GM18951 (cell line): ENCODE results near the gene TBATA.

ENCODE experiments used
- POLR2A ChIP-seq: IDR thresholded peaks from 4 replicates; pipeline ENCODE4 v1.6.1; 2011; ENCODE audit warnings: mild to moderate bottlenecking; ENCODE audit not compliant: insufficient read length, insufficient read depth; ENCODE audit errors: extremely low read depth
- in situ Hi-C: fragments of 300-500 bp; cut with MboI; formaldehyde crosslinking; loops from one replicate; pipeline ENCODE4 v1.12.0; 2022; ENCODE audit warnings: low sequenced_read_pairs, mixed read lengths, inconsistent platforms; ENCODE audit not compliant: unreplicated experiment

TBATA gene, protein sequence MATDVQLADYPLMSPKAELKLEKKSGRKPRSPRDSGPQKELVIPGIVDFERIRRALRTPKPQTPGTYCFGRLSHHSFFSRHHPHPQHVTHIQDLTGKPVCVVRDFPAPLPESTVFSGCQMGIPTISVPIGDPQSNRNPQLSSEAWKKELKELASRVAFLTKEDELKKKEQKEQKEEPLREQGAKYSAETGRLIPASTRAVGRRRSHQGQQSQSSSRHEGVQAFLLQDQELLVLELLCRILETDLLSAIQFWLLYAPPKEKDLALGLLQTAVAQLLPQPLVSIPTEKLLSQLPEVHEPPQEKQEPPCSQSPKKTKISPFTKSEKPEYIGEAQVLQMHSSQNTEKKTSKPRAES

DNA sequence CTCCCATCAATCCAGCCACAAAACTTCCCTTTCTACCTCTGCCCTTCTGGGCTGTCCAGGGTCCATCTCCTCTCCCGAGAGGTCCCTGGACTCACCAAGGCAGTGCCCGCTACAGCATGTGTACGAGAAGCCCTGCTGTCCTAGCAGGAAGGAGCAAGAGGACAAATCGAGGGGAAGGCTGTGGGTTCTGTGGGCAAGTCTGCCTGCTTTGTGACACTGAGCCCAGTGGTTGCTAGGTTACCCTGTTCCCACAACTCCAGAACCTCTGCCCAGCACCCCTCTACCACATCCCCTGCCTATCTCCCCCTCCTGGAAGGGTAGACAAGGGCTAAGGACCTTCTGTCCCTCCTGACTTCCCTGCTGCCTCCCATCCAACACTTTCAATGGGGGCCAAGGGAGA is at the start of gene TBATA:
TSS of gene TBATA (minus strand) at position 188 of the 400 bp plus-strand sequence. CDS start 1,998 bp downstream, outside the sequence.
- in situ Hi-C loops: no loop called here

DNA sequence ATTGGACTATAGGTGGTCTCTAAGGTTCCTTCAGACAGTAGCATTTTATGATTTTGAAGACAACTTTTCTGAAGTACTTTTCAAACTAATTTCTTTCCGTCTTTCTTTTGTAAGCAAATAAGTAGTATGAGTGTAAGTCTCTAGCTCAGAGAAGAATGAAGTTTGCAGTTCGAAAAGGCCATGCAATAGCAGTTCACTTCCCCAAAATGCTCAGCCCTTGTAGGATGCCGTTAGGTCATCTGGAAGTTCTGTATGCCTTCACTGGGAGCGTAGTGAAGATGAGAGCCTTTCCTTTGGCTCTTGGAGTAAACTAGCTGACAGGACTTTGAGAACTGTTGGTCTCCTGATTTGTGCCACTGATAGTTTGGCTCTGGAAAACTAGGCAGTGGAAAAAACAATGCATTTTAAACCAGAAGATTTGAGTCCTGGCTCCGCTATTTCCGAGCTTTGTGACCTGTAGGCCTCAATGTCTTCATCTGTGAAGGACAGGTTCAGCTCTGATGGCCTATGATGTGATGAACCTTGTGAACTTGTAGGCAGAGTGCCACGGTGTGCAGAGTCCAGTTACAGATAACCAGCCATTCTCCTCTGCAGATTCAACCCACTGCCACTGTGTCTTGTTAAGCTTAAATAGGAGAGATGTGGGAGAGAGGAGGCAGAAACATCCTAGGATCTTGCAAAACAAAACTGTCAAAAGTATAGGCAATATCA is 49.4 kb upstream of the TBATA start:
- in situ Hi-C loops: no loop called here
- TF ChIP-seq POLR2A: no peak

More for the DNA sequence above, at the start of gene TBATA:
- TF ChIP-seq POLR2A: no peak

DNA sequence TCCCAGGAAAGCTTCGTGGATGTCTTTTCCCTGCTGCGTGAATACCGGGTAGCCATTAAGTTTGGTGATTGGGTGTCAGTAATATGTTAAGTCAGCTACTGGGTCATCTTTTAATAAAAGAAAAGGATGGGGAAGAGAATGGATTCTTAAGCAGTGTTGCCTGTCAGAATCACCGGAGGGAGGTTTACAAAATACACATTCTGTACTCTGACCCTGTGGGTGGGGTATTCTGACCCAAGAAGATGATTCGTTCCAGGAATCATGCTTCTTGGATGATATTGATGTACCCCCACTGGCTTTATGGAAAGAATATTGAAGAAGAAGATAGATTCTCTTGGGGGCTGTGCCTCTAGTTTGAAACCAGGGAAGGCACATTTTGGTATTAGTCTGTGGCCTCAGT is 48.8 kb upstream of the TBATA start:
- in situ Hi-C loops: no loop called here
- no peak for TF ChIP-seq POLR2A

DNA sequence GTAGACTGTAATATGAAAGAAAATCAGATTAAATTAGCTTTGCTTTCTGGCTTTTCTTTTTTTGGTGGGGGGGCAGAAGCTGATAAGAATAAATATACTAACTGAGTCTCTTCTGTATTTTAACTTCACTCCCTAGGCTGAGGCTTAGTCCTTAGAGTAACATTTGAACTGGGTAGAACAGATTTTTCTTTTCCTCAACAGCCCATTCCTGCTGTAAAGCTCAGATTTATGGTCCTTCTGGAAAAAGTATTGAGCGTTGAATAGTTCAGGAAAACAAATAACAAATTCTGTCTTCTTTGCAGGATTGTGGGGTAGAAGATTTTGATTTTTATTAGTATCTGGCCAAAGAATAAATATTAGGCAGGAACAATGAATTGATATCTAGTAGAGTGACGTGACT is 48.4 kb upstream of the TBATA start:
- in situ Hi-C loops: no loop called here
- TF ChIP-seq POLR2A: no peak

DNA sequence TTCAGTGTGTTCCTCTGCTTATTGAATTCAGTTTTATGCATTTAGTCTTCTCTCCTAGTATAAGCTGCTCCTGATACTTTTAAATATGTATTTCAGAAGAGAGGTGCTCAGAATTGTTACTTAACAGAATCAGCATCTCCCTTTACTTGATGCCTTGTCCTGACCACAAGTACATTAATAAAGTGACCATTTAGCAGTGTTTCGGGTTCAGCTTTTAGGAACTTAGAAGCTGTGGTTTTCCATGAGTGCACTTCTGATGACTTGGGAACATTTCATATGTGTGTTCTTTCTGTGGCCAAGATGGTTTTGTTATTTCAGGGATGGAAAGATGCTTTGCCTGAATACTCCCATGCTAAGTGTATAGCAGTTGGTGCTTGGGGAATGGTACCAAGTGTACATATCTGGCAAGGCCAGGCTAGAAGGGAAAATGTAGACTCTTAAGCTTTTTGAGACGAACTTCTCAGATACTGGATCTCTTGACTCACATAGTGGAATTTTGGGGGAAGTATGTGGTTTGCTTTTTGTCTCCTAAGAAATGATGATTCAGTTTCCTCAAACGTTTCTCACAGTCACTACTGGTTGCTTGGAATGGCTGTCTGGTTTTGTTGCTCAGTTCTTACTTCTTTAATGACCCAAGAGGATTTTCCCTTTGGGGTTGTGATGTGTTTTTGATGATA is 47.8 kb upstream of the TBATA start:
- TF ChIP-seq POLR2A: no peak
- in situ Hi-C loops: no loop called here

DNA sequence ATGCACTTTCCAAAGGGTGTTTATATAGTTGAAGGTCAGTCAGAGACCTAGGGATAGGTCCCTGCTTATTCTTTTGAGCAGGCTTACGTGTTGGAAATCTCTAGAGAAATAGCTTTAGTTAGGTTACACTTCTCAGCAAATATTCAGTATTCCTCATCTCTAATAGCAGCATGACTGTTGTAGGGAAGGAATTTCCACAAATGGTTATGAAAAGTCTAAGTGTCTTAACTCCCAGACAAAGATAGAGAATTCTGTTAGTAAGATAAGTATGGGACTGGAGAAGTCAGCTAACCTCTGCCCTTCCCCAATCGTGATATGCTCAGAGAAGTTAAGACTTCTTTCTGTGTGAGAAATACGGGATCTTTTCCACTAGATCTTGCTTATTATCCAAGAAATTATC is 47.0 kb upstream of the TBATA start:
- no peak for TF ChIP-seq POLR2A
- in situ Hi-C loops: no loop called here

DNA sequence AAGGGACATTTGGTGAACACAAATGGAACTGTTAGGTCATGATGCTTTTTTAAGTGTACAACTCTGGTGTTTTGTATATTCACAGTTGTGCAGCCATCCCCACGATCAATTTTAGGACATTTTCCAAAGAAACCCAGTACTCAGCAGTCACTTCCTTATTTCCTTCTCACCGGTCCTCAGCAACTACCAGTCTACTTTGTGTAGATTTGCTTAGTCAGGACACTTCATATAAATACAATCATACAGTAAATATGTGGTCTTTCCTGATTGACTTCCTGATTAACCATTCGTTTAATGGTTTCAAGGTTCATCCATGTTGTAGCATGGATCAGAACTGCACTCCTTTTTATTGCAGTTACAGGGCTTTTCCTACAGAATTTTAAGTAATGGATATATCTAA is 45.0 kb upstream of the TBATA start:
- in situ Hi-C loops: no loop called here
- no peak for TF ChIP-seq POLR2A

DNA sequence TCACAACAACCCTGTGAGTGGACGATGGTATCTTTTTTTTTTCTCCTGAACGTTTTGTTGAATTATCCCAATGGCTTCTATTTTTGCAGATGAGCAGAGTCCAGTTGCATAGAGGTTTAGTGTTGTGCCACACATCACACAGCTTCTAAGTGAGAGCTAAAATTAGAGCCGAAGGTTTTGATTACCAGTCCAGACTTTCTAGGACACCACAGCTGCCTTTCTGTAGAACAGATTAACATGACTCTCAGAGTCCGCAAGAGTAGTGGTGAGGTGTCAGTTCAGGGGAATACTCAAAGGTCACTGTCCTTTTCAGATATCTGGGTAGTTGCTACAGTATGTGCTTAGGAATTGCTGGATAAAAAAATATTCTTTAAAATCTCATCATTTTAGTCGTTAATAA is 44.4 kb upstream of the TBATA start:
- TF ChIP-seq POLR2A: no peak
- in situ Hi-C loops: no loop called here

DNA sequence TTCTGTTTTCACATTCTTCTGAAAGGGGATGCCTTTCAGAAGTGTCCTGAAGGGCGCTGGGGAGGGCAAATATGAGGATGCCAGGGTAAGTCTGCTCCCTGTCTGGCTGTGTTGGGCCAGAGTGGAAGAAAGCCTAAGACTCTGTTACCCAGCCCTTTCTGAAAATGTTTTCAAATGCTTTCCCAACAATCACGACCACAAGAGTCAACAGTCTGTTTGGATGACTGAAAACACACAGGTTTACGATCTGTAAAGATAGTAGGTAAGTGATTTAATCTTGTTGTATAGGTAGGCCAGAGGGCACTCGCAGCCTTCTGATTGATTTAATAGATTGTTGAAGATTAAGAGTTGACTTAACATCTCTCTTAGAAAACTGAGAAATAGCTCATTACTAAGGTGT is 43.7 kb upstream of the TBATA start:
- no peak for TF ChIP-seq POLR2A
- in situ Hi-C loops: no loop called here

DNA sequence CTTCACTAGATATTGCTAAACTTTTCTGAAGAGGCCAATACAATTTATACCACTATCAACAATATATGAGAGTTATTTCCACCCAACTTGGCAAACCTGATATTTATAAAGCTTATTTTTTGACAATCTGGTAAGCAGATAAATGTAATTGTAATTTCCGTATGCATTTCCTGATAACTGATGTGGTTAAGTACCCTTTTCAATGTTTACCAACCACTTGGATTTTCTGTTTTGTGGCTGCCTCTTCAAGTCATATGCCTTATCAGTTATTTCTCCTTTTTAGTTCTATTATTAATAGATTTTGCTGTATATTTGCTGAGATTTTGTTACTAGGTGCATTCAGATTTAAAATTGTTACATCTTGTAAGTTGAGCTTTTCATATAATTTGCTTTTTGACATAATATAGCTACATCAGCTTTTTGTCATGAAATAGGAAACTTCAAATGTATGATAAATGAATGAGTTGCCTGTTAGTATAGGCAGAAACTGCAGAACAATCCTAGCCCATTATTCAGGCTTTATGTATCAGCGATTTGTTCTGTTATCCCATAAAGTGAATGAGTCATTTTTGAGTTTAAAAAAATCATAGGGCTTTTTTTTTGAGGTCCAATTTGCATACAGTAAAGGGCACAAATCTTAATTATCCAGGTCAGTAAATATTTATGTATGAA is 42.0 kb upstream of the TBATA start:
- in situ Hi-C loops: no loop called here
- TF ChIP-seq POLR2A: no peak

DNA sequence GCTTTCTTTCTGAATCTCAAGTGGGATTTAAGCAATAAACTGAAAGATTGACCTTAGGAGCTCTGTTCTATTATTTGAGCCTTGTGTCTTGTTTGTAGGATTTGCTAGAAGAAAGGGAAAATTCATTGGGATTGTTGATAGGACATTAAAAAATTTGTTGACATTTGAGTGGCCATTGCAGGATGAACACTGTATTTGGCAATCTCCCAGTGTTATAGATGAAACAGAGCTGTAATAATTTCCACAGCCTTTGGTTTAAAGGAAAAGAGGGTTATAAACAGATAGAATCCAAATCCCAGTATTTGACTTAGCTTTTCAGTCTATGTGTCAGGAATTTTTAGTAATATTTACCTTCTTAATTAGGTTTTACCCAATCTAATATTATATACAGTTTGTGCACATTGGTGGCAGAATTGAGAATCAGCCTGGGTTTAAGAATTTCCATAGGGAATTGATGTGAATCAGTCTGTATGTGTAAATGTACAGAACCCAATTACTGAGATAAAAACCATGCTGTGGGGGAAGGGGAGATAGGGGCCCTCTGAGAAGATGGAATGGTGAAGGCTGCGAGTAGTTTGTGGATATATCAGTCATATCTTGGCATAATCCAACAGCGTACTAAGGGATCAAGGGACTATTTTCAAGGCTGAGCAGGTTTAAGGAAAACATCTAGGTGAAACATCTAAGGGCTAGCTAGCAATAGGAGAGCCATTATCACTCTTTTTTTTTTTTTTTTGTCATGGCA is 37.1 kb upstream of the TBATA start:
- TF ChIP-seq POLR2A: no peak
- in situ Hi-C loops: no loop called here

DNA sequence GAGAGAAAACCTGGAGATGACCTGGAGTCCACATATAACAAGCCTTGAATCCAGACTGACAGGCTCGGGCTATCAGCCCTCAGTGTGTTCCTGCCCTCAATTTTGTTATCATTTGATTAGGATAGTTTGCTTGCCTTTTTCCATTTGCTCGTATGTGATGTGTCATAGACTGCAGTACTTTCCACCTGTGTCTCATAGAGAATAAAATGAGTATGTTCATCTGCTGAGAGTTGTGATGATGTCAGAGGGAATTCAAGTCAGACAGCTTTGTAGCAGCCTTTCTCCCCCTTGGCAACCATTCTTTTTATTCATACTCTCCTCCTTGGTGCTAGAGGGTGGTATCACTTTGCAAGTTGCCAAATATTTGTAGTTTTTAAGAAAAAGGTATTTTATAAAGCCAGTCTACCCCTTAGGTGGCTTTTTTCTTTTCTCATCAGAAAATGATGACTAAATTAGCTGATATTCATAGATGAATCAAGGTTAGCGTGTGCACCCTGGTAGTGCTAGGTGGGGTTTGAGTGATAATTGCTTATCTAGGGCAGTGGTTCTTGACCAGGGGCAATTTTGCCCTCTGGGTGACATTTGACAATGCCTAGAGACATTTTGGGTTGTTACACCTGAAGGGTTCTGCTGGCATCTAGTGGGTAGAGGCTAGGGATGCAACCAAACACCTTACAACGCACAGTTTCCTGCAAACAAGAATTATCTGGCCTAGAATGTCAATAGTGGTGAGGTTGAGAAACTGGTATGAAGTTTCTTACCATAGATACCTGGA is 36.0 kb upstream of the TBATA start:
- TF ChIP-seq POLR2A: no peak
- in situ Hi-C loops: no loop called here
